HL-60 (cell line): Measurements from ENCODE around the gene IFRD1.

ENCODE experiments used
- DNase-seq, 2 experiments: peaks; one replicate each; pipeline ENCODE4 v3.0.0-alpha.2; 2010 to 2020; ENCODE audit warnings: low read depth in 1 of 2, low spot score in 1 of 2
- H3K27ac ChIP-seq: fragments of 250-450 bp; sonication (Bioruptor Pico); replicated peaks from 2 replicates; pipeline ENCODE4 v1.5.1; 2020; ENCODE audit warnings: mild to moderate bottlenecking, moderate library complexity
- H3K27me3 ChIP-seq: fragments of 250-450 bp; sonication (Bioruptor Pico); 2 replicates; pipeline ENCODE4 v1.5.1; 2021; ENCODE audit warnings: mild to moderate bottlenecking, moderate library complexity; ENCODE audit not compliant: insufficient read depth, poor library complexity, severe bottlenecking
- H3K4me3 ChIP-seq: replicated peaks from 2 replicates; pipeline ENCODE4 v1.5.1; 2011; ENCODE audit warnings: mild to moderate bottlenecking, control low read depth, low read length; ENCODE audit not compliant: insufficient read depth
- GABPA ChIP-seq: IDR thresholded peaks from 2 replicates; pipeline ENCODE4 v1.6.1; 2012; ENCODE audit warnings: low read depth
- POLR2AphosphoS5 ChIP-seq: IDR thresholded peaks from 2 replicates; pipeline ENCODE4 v1.6.1; 2012; ENCODE audit warnings: low read depth
- SPI1 ChIP-seq: IDR thresholded peaks from 2 replicates; pipeline ENCODE4 v1.6.1; 2012; ENCODE audit warnings: low read depth, mild to moderate bottlenecking, borderline replicate concordance
- TF ChIP-seq, protein P1 (sequence below): IDR thresholded peaks from 2 replicates; pipeline ENCODE4 v1.6.1; 2012; ENCODE audit warnings: low read depth; ENCODE audit not compliant: insufficient replicate concordance
- TF ChIP-seq, protein P2 (sequence below): IDR thresholded peaks from one replicate; pipeline ENCODE4 v1.5.1; 2011; ENCODE audit warnings: low read length, control low read depth, inconsistent platforms; ENCODE audit not compliant: insufficient read depth

IFRD1 gene

GRCh38 chr7:112447406-112447805 is 2.9 kb upstream of the IFRD1 start:
- TF ChIP-seq, protein P1, sequence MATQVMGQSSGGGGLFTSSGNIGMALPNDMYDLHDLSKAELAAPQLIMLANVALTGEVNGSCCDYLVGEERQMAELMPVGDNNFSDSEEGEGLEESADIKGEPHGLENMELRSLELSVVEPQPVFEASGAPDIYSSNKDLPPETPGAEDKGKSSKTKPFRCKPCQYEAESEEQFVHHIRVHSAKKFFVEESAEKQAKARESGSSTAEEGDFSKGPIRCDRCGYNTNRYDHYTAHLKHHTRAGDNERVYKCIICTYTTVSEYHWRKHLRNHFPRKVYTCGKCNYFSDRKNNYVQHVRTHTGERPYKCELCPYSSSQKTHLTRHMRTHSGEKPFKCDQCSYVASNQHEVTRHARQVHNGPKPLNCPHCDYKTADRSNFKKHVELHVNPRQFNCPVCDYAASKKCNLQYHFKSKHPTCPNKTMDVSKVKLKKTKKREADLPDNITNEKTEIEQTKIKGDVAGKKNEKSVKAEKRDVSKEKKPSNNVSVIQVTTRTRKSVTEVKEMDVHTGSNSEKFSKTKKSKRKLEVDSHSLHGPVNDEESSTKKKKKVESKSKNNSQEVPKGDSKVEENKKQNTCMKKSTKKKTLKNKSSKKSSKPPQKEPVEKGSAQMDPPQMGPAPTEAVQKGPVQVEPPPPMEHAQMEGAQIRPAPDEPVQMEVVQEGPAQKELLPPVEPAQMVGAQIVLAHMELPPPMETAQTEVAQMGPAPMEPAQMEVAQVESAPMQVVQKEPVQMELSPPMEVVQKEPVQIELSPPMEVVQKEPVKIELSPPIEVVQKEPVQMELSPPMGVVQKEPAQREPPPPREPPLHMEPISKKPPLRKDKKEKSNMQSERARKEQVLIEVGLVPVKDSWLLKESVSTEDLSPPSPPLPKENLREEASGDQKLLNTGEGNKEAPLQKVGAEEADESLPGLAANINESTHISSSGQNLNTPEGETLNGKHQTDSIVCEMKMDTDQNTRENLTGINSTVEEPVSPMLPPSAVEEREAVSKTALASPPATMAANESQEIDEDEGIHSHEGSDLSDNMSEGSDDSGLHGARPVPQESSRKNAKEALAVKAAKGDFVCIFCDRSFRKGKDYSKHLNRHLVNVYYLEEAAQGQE, result no peak
- Histone ChIP-seq H3K4me3 (no peak overlapping the region), H3K27me3 (no peaks in the 10 kb centered on the region), H3K27ac (peak overlapping the region; percentile 76)
- no peak for DNase-seq

- DNase-seq, result no peak
- Histone ChIP-seq H3K27me3 (no peaks in the 10 kb centered on the region), H3K27ac (peak overlapping the region; percentile 89), H3K4me3 (no peak overlapping the region)
- TF ChIP-seq POLR2AphosphoS5 (no peak), GABPA (no peak), SPI1 (no peak)
- TF ChIP-seq, protein P1, result no peak
Observed at GRCh38 chr7:112448381-112448780, 1.9 kb upstream of the IFRD1 start.

- TF ChIP-seq, protein P1, result no peak
- TF ChIP-seq GABPA (no peak), POLR2AphosphoS5 (no peak), SPI1 (no peak)
- TF ChIP-seq, protein P2, sequence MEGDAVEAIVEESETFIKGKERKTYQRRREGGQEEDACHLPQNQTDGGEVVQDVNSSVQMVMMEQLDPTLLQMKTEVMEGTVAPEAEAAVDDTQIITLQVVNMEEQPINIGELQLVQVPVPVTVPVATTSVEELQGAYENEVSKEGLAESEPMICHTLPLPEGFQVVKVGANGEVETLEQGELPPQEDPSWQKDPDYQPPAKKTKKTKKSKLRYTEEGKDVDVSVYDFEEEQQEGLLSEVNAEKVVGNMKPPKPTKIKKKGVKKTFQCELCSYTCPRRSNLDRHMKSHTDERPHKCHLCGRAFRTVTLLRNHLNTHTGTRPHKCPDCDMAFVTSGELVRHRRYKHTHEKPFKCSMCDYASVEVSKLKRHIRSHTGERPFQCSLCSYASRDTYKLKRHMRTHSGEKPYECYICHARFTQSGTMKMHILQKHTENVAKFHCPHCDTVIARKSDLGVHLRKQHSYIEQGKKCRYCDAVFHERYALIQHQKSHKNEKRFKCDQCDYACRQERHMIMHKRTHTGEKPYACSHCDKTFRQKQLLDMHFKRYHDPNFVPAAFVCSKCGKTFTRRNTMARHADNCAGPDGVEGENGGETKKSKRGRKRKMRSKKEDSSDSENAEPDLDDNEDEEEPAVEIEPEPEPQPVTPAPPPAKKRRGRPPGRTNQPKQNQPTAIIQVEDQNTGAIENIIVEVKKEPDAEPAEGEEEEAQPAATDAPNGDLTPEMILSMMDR, result no peak
- Histone ChIP-seq H3K27ac (peak overlapping the region; percentile 89), H3K4me3 (no peak overlapping the region), H3K27me3 (no peaks in the 10 kb centered on the region)
- no peak for DNase-seq
Observed at GRCh38 chr7:112448891-112449290, 1.4 kb upstream of the IFRD1 start.

DNA sequence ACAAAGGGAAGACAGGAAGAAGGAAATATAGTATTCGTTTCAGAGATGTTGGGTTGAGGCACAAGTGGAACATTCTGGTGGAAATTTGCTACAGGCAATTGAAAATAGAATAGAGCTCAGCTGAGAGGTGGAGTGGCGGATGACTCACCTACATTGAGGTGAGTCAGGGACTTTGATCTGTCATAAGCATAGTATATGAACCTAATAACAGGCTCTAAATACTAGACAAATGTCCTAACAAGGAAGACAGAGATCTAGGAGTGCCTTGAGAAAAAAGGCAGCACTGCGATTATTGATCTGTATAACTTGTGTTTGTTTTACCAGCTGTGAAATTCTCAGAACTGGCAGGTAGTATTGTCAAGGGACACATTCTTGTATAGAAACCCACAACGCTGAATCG is 907 bp upstream of the IFRD1 start:
- peak overlapping the region; percentile 89 for H3K27ac ChIP-seq
- TF ChIP-seq, protein P2, result no peak
- TF ChIP-seq POLR2AphosphoS5 (no peak), GABPA (no peak), SPI1 (no peak)
- TF ChIP-seq, protein P1, result no peak
- no peak for DNase-seq
- H3K27me3 ChIP-seq, result no peaks in the 10 kb centered on the region
- peak overlapping the region; percentile 76 for H3K4me3 ChIP-seq
